Kidney (tissue), 14 donors: ENCODE data around the gene RGS3. TPM values are rescaled to one million over a fixed set of nuclear protein-coding genes. Genes with fewer than 3 reads are reported as not detected.

ENCODE experiments used
- DNase-seq, 5 donors: peaks; one replicate each; pipeline ENCODE4 v3.0.0-alpha.2; 2013 to 2020
- FAIRE-seq: peaks from 2 replicates; lab custom pipeline; 2012; peaks lifted over from hg19 to GRCh38; lab: Jason Lieb, UNC
- H3K27ac ChIP-seq, 2 donors: one replicate each; pipeline ENCODE4 v1.7.0; 2013; ENCODE audit warnings: low read depth in 2 of 2, low read length in 2 of 2, inconsistent platforms in 1 of 2
- H3K27me3 ChIP-seq: one replicate; pipeline ENCODE4 v1.7.1; 2013; ENCODE audit warnings: low read length, inconsistent platforms; ENCODE audit not compliant: control insufficient read depth, insufficient read depth
- H3K36me3 ChIP-seq, 3 donors: one replicate each; pipeline versions ENCODE4 v1.7.0 to v1.7.1; 2013; ENCODE audit warnings: low read length in 3 of 3, control low read depth in 1 of 3, inconsistent platforms in 1 of 3; ENCODE audit not compliant: insufficient read depth in 3 of 3, control insufficient read depth in 2 of 3
- H3K4me1 ChIP-seq, 3 donors: one replicate each; pipeline versions ENCODE4 v1.7.0 to v1.7.1; 2013; ENCODE audit warnings: low read length in 3 of 3, inconsistent platforms in 1 of 3, low read depth in 1 of 3; ENCODE audit not compliant: control insufficient read depth in 2 of 3, insufficient read depth in 2 of 3
- H3K4me3 ChIP-seq, 3 donors: one replicate each; pipeline versions ENCODE4 v1.7.0 to v1.8.1; 2013; ENCODE audit warnings: low read length in 3 of 3, control low read depth in 1 of 3, inconsistent platforms in 1 of 3
- H3K9ac ChIP-seq, 3 donors: one replicate each; pipeline versions ENCODE4 v1.7.0 to v1.7.1; 2013; ENCODE audit warnings: low read length in 3 of 3, control low read depth in 1 of 3, inconsistent platforms in 1 of 3
- H3K9me3 ChIP-seq, 3 donors: one replicate each; pipeline versions ENCODE4 v1.7.0 to v1.7.1; 2013; ENCODE audit warnings: low read length in 3 of 3, control low read depth in 1 of 3, inconsistent platforms in 1 of 3; ENCODE audit not compliant: control insufficient read depth in 2 of 3, insufficient read depth in 1 of 3
- CTCF ChIP-seq: IDR thresholded peaks from 3 replicates; pipeline ENCODE4 v1.5.1; 2012; ENCODE audit warnings: mild to moderate bottlenecking, moderate library complexity, borderline replicate concordance; ENCODE audit not compliant: insufficient read depth; ENCODE audit errors: extremely low read depth
- intact Hi-C: fragments of 100-400 bp; cut with DNase I; formaldehyde crosslinking; loops from one replicate; pipeline ENCODE4 v1.11.1; 2022
- polyA plus RNA-seq: library from polyadenylated mRNA; stranded (reverse); fragments of 350-450 nt; fragmentation: Illumina TruSeq; extraction: RNeasy Lipid Tissue Mini Kit (QIAGEN cat#74804); gene quantifications from one replicate; pipeline ENCODE4 v1.2.3, GENCODE V29; 2014; ENCODE audit warnings: low read depth, low replicate concordance; ENCODE audit not compliant: insufficient read depth
- total RNA-seq: library from RNA; stranded (reverse); fragmentation: NEBNext Ultra II Directional; extraction: Animal tissue kit (Norgen Biotek cat#: 25700); gene quantifications from one replicate; pipeline ENCODE4 v1.2.1, GENCODE V29; 2021
- donor health status: control.
- donor health status: control.
- donor health status: control.
- donor health status: control.
- donor health status: control.
- donor health status: DM: yes; HTN: yes; CAD: no.
- donor health status: Normal renal cell carcinoma (clear cell type).

The RGS3 gene
- total and polyA plus RNA-seq, 2 donors from 2014 or later, result 114 to 137 TPM

- H3K27me3 ChIP-seq, result no peaks in the 10 kb centered on the region
- no peaks in the 10 kb centered on the region for H3K9me3 ChIP-seq
- H3K9ac ChIP-seq, result no peak overlapping the region
- FAIRE-seq (no peak), DNase-seq (peak; percentile 55 to 82 (median 71))
- peaks cover 0 to 34% (median 31%) of the 10 kb centered on the region in 3 donors for H3K4me1 ChIP-seq
- TF ChIP-seq CTCF, result peak; percentile 26
- peaks cover 0 to 11% (median 10%) of the 10 kb centered on the region in 3 donors for H3K36me3 ChIP-seq
- H3K4me3 ChIP-seq, result no peak overlapping the region
- H3K27ac ChIP-seq, result peak overlapping the region; percentile 33 to 76
- intact Hi-C loops, result loop anchor here (5.0 kb wide), 1 partner anchor 135 kb away; no protein-coding TSS in a partner anchor
Measured at GRCh38 chr9:113587471-113588031, 124.0 kb downstream of the RGS3 start.

- intact Hi-C loops, result loop anchor here (5.0 kb wide), 1 partner anchor 136 kb away; no protein-coding TSS in a partner anchor
- H3K9me3 ChIP-seq, result no peaks in the 10 kb centered on the region
- peaks cover 0 to 37% (median 34%) of the 10 kb centered on the region in 3 donors for H3K4me1 ChIP-seq
- no peaks in the 10 kb centered on the region for H3K27me3 ChIP-seq
- H3K27ac ChIP-seq, result peak overlapping the region in 1 of 2 donors; percentile 76
- no peak for FAIRE-seq
- peaks cover 0 to 11% (median 10%) of the 10 kb centered on the region in 3 donors for H3K36me3 ChIP-seq
- no peak overlapping the region for H3K4me3 ChIP-seq
- DNase-seq, result peak in 1 of 5 donors; percentile 53
- no peak for TF ChIP-seq CTCF
- peak overlapping the region in 1 of 3 donors; percentile 12 for H3K9ac ChIP-seq
Measured at GRCh38 chr9:113588242-113588810, 124.8 kb downstream of the RGS3 start.

GRCh38 chr9:113588936-113589335, 125.4 kb downstream of the RGS3 start:
- no peak for TF ChIP-seq CTCF
- H3K4me3 ChIP-seq, result no peak overlapping the region
- H3K9me3 ChIP-seq, result no peaks in the 10 kb centered on the region
- intact Hi-C loops, result loop anchor here (5.0 kb wide), 1 partner anchor 137 kb away; no protein-coding TSS in a partner anchor
- H3K9ac ChIP-seq, result no peak overlapping the region
- H3K36me3 ChIP-seq, result peaks cover 0 to 11% (median 10%) of the 10 kb centered on the region in 3 donors
- peaks cover 0 to 40% (median 35%) of the 10 kb centered on the region in 3 donors for H3K4me1 ChIP-seq
- FAIRE-seq (no peak), DNase-seq (peak in 1 of 5 donors; percentile 58)
- no peaks in the 10 kb centered on the region for H3K27me3 ChIP-seq
- H3K27ac ChIP-seq, result peak overlapping the region; percentile 1 to 55
